ENCODE results near the gene PTPN12. TPM values are rescaled to one million over a fixed set of nuclear protein-coding genes. Genes with fewer than 3 reads are reported as not detected.
"Not testable (repeated sequence)": the region's sequence is repeated elsewhere in the genome, so short reads cannot be mapped to it uniquely, and the experiment has no call there.

PTPN12 gene
- total and polyA plus RNA-seq, 5 donors, result 32.5 to 55.5 (median 45.6) TPM

DNA sequence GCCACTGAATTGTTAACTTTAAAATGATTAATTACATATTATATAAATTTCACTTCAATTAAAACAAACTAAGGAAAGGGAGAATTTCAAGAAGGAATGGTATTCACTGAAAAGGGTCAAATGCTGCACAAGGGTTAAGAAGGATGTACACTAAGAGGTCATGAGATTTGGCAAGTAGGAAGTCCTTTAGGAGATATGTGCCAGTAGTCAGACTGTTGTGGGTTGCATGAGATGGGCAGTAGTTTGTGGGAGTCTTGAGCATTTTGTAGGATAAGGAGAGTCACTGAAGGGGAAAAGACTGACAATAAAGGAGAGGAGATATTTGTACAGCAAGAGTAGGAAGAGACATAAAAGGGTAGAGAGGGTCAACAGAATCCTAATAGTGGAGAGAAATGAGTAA is 12.4 kb upstream of the PTPN12 start:
- H3K27me3 ChIP-seq (ENCODE audit: control insufficient read depth, insufficient read depth), result no peaks in the 10 kb centered on the region
- ATAC-seq (no peak), DNase-seq (no peak)
- intact Hi-C loops (cut with DNase I), result no loop called here
- H3K9me3 ChIP-seq (ENCODE audit: control insufficient read depth, low read length), result no peaks in the 10 kb centered on the region
- H3K4me1 ChIP-seq (ENCODE audit: control insufficient read depth, insufficient read depth, low read length), result no peaks in the 10 kb centered on the region
- no peak overlapping the region for H3K4me3 ChIP-seq (ENCODE audit: low read length)
- H3K27ac ChIP-seq (ENCODE audit: low read length), result no peak overlapping the region

DNA sequence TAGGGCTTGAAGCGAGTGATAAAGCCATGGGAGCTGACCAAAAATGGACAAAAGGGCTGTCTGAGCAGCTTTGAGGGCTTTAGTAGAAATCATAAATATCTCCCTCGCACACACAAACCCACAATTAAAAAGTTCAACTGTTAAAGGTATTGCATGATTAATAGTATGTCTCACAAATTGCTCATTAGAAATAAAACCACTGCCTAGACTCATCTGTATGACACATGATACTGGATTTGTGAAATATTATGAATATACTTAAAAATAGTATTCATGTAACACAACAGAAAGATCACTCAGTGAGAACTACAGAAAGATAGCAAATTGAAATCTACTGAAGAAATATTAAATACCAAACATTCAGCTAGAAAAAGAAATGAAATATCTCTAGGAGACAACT is 11.9 kb upstream of the PTPN12 start:
- 88% methylated on average over 2 of the region's 2 CpGs for WGBS
- Histone ChIP-seq H3K9me3 (ENCODE audit: control insufficient read depth, low read length) (no peaks in the 10 kb centered on the region), H3K4me1 (ENCODE audit: control insufficient read depth, insufficient read depth, low read length) (no peaks in the 10 kb centered on the region), H3K27me3 (ENCODE audit: control insufficient read depth, insufficient read depth) (no peaks in the 10 kb centered on the region), H3K27ac (ENCODE audit: low read length) (no peak overlapping the region), H3K4me3 (ENCODE audit: low read length) (no peak overlapping the region)
- no peak for DNase-seq
- intact Hi-C loops (cut with DNase I), result no loop called here
- ATAC-seq, result no peak

DNA sequence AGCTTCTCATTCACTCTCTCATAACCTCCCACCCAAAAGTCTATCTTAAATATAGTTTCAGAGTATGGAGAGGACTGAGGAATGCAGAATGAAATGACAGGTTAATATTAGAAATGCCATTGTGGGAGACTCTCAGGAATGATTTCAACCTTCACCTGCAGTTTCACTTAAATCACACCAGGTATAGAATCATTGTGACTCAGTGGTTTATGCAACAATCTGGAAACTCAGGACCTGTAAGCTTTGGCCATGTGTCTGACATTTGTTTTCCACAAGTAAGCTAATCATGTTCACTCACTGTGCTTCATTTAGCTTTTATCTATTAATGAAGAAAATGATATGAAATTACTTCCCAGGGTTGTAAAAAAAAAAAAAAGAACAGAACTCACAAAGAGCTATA is 8.7 kb upstream of the PTPN12 start:
- DNase-seq (no peak), ATAC-seq (no peak)
- H3K27ac ChIP-seq (ENCODE audit: low read length), result no peak overlapping the region
- intact Hi-C loops (cut with DNase I), result no loop called here
- no peaks in the 10 kb centered on the region for H3K9me3 ChIP-seq (ENCODE audit: control insufficient read depth, low read length)
- H3K4me1 ChIP-seq (ENCODE audit: control insufficient read depth, insufficient read depth, low read length), result no peaks in the 10 kb centered on the region
- H3K27me3 ChIP-seq (ENCODE audit: control insufficient read depth, insufficient read depth), result no peaks in the 10 kb centered on the region
- H3K4me3 ChIP-seq (ENCODE audit: low read length), result no peak overlapping the region

DNA sequence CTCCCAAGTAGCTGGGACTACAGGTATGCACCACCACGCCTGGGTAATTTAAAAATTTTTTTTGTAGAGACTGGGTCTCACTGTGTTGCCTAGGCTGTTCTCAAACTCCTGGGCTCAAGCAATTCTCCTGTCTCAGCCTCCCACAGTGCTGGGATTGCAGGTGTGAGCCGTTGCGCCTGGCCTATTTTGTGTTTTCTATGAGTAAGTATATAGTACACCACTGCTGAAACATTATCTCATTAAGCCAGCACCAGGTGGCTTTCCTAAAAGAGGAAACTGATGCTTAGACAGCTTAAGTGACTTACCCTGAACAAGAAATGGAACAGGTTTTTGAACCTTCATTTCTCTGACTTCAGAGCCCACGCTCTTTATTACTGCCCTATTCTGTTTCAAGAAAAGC is 7.8 kb upstream of the PTPN12 start:
- intact Hi-C loops (cut with DNase I), result no loop called here

DNA sequence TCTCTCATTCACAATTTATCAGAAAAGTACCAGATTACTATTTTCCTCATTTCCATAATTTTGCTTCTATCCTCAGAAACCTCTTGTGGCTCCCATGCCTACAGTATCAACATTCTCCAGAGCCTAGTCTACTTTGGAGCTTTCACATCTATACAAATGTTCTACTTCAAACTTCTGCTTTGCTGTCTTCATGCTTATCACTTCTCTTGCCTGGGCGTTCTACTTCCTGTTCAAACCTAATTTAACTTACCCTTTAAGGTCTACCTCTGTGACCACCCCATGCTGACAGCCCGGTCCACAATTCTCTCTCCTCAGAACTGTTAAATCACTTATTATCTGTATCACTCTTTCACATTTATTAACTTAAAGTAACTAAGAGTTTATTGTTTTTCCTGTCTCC is 6.1 kb upstream of the PTPN12 start:
- ATAC-seq, result no peak

More for the DNA sequence above, 7.8 kb upstream of the PTPN12 start:
- Histone ChIP-seq H3K4me3 (ENCODE audit: low read length) (no peak overlapping the region), H3K27ac (ENCODE audit: low read length) (no peak overlapping the region), H3K4me1 (ENCODE audit: control insufficient read depth, insufficient read depth, low read length) (no peaks in the 10 kb centered on the region), H3K27me3 (ENCODE audit: control insufficient read depth, insufficient read depth) (no peaks in the 10 kb centered on the region), H3K9me3 (ENCODE audit: control insufficient read depth, low read length) (no peaks in the 10 kb centered on the region)
- ATAC-seq, result no peak
- DNase-seq, result no peak
- 84% methylated on average over 4 of the region's 4 CpGs for WGBS

DNA sequence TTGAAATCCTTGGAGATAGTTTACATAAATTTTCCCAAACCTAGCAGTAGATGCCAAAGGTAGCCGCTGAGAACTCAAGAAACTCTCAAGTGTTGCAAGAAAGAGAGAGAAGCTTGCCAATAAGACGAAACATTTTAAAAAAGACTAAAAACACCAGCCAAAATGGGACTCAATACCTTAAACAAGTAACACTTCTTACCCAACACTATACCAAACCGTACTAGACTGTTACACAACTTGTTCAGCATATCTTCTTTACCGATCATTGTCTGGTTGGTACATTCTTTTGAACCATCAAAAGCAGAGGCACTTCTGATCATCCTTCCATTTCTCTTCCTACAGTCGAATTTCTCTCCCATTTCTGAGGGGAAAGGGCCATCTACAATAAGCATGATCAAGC is 4.8 kb upstream of the PTPN12 start:
- intact Hi-C loops (cut with DNase I), result no loop called here
- no peaks in the 10 kb centered on the region for H3K27me3 ChIP-seq (ENCODE audit: control insufficient read depth, insufficient read depth)
- ATAC-seq (no peak), DNase-seq (no peak)
- WGBS, result 86% methylated on average over 5 of the region's 5 CpGs
- H3K27ac ChIP-seq (ENCODE audit: low read length), result no peak overlapping the region
- no peak overlapping the region for H3K4me3 ChIP-seq (ENCODE audit: low read length)
- H3K9me3 ChIP-seq (ENCODE audit: control insufficient read depth, low read length), result no peaks in the 10 kb centered on the region
- no peaks in the 10 kb centered on the region for H3K4me1 ChIP-seq (ENCODE audit: control insufficient read depth, insufficient read depth, low read length)

More for the DNA sequence above, 6.1 kb upstream of the PTPN12 start:
- DNase-seq, result no peak
- intact Hi-C loops (cut with DNase I), result no loop called here
- WGBS, result 44% methylated on average over 2 of the region's 2 CpGs
- Histone ChIP-seq H3K4me1 (ENCODE audit: control insufficient read depth, insufficient read depth, low read length) (no peaks in the 10 kb centered on the region), H3K9me3 (ENCODE audit: control insufficient read depth, low read length) (no peaks in the 10 kb centered on the region), H3K27ac (ENCODE audit: low read length) (no peak overlapping the region), H3K27me3 (ENCODE audit: control insufficient read depth, insufficient read depth) (no peaks in the 10 kb centered on the region), H3K4me3 (ENCODE audit: low read length) (no peak overlapping the region)

DNA sequence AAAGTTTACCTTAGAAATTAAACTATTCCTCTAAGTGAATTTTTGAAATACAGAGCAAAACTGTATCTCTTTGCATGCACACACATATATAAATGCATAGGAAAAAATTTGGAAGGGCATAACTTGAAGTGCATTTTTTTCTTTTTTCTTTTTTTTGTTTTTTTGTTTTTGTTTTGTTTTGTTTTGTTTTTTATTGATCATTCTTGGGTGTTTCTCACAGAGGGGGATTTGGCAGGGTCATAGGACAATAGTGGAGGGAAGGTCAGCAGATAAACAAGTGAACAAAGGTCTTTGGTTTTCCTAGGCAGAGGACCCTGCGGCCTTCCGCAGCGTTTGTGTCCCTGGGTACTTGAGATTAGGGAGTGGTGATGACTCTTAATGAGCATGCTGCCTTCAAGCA is 4.4 kb upstream of the PTPN12 start:
- intact Hi-C loops (cut with DNase I); H3K9me3 ChIP-seq (ENCODE audit: control insufficient read depth, low read length): not testable (repeated sequence)

DNA sequence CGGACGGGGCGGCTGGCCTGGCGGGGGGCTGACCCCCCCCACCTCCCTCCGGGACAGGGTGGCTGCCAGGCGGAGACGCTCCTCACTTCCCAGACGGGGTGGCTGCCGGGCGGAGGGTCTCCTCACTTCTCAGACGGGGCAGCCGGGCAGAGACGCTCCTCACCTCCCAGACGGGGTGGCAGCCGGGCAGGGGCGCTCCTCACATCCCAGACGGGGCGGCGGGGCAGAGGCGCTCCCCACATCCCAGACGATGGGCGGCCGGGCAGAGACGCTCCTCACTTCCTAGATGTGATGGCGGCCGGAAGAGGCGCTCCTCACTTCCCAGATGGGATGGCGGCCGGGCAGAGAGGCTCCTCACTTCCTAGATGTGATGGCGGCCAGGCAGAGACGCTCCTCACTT is 3.0 kb upstream of the PTPN12 start:
- H3K4me1 ChIP-seq (ENCODE audit: control insufficient read depth, insufficient read depth, low read length); H3K4me3 ChIP-seq (ENCODE audit: low read length); H3K27ac ChIP-seq (ENCODE audit: low read length); ATAC-seq; H3K9me3 ChIP-seq (ENCODE audit: control insufficient read depth, low read length); DNase-seq; H3K27me3 ChIP-seq (ENCODE audit: control insufficient read depth, insufficient read depth); intact Hi-C loops (cut with DNase I): not testable (repeated sequence)
- 95% methylated on average over 27 of the region's 31 CpGs for WGBS

More for the DNA sequence above, 4.4 kb upstream of the PTPN12 start:
- not testable (repeated sequence) for H3K27me3 ChIP-seq (ENCODE audit: control insufficient read depth, insufficient read depth); H3K27ac ChIP-seq (ENCODE audit: low read length); H3K4me3 ChIP-seq (ENCODE audit: low read length); H3K4me1 ChIP-seq (ENCODE audit: control insufficient read depth, insufficient read depth, low read length); DNase-seq; ATAC-seq
- no CpG with 5 or more reads among the region's 3 CpGs for WGBS

DNA sequence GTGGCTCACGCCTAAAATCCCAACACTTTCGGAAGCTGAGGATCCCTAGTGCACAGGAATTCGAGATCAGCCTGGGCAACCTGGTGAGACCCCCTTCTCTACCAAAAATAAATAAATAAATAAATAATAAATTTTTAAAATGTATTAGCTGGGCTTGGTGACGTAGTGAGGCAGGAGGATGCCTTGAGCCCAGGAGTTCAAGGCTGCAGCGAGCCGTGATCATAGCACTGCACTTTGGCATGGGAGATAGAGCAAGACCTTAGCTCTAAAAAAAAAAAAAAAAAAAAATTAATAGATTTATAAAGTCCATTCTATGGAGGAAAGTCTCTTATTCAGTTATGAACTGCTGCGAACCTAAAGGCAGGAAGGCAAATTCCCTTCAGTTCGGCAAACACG is 1.1 kb upstream of the PTPN12 start:
- DNase-seq (peak in 1 of 3 donors; percentile 30), ATAC-seq (no peak)
- peak overlapping the region; percentile 97 for H3K4me3 ChIP-seq (ENCODE audit: low read length)
- H3K27me3 ChIP-seq (ENCODE audit: control insufficient read depth, insufficient read depth), result no peaks in the 10 kb centered on the region
- intact Hi-C loops (cut with DNase I), result no loop called here
- peaks cover 1% of the 10 kb centered on the region for H3K4me1 ChIP-seq (ENCODE audit: control insufficient read depth, insufficient read depth, low read length)
- peak overlapping the region; percentile 78 for H3K27ac ChIP-seq (ENCODE audit: low read length)
- no peaks in the 10 kb centered on the region for H3K9me3 ChIP-seq (ENCODE audit: control insufficient read depth, low read length)
- 40% methylated on average over 9 of the region's 9 CpGs for WGBS

DNA sequence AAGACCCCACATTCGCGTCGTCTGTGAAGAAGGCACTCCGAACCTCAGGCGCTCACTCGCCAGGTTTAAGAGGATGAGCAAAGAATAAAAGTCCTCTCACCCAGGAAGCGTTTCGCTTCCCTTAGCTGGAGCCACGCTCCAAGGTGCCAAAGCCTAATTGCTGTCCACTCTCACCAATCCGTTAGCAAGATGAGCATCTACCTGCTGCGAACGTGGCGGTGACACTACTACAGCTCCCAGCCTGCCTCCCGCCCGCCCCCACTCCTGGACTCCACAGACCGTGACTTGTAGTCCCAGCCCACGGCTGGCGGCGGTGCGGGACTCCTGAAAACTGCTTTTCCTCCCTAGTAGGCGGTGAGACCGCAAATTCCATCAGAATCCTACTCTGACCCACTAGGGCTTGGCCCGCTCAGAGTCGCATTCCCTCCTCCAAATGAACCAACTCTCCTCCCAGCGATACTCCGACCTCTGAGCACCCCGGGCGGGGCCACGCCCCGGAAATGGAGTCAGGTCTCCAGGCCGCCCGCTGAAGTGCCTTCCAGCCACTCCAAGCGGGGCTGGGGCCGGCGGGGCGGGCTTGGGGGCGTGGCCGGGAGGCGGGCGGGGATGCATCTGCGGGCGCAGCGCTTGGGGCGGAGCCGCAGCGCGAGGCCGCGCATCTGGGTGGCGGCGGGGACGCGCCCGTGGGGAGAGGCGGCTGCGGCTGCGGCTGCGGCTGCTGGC is 521 bp upstream of the PTPN12 start:
- H3K4me3 ChIP-seq (ENCODE audit: low read length), result peak overlapping the region; percentile 97
- H3K9me3 ChIP-seq (ENCODE audit: control insufficient read depth, low read length), result no peaks in the 10 kb centered on the region
- peaks cover 4% of the 10 kb centered on the region for H3K4me1 ChIP-seq (ENCODE audit: control insufficient read depth, insufficient read depth, low read length)
- DNase-seq (peak; percentile 98 to 99 (median 99)), ATAC-seq (peak; percentile 90 to 96)
- H3K27ac ChIP-seq (ENCODE audit: low read length), result peak overlapping the region; percentile 78
- H3K27me3 ChIP-seq (ENCODE audit: control insufficient read depth, insufficient read depth), result no peaks in the 10 kb centered on the region
- WGBS, result under 1% methylated on average over 55 of the region's 58 CpGs
- intact Hi-C loops (cut with DNase I), result no loop called here

DNA sequence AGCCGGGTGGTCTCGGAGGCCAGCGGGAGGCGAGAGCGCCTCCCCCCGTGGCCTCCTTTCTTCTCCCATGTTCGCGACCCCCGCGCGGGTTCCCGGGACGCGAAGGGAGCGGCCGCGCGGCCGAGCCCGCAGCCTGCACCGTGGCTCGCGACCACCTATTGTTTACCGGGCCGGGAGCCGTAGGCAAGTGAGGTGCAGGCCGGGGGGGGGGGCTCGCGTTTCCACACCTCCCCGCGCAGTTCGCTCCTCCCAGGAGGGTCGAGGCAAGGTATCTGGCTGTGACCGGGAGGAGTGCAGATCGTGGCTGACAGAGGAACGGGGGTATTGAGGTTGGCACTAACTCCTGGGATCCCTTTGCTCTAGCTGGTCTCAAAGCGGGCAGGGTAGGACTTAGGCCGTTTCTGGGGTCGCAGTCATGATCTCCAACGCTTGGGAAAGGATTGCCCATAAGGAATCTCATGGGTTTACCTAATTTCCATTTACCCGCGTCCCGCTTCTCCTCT is 734 bp downstream of the PTPN12 start:
- intact Hi-C loops (cut with DNase I), result no loop called here
- DNase-seq, result peak; percentile 43 to 78 (median 76)
- H3K27me3 ChIP-seq (ENCODE audit: control insufficient read depth, insufficient read depth), result no peaks in the 10 kb centered on the region
- WGBS, result under 1% methylated on average over 43 of the region's 43 CpGs
- peak overlapping the region; percentile 97 for H3K4me3 ChIP-seq (ENCODE audit: low read length)
- peaks cover 7% of the 10 kb centered on the region for H3K4me1 ChIP-seq (ENCODE audit: control insufficient read depth, insufficient read depth, low read length)
- peak overlapping the region; percentile 99 for H3K27ac ChIP-seq (ENCODE audit: low read length)
- no peaks in the 10 kb centered on the region for H3K9me3 ChIP-seq (ENCODE audit: control insufficient read depth, low read length)
- peak; percentile 4 to 18 for ATAC-seq
